ENCODE measurements around the gene MMAA.

DNA sequence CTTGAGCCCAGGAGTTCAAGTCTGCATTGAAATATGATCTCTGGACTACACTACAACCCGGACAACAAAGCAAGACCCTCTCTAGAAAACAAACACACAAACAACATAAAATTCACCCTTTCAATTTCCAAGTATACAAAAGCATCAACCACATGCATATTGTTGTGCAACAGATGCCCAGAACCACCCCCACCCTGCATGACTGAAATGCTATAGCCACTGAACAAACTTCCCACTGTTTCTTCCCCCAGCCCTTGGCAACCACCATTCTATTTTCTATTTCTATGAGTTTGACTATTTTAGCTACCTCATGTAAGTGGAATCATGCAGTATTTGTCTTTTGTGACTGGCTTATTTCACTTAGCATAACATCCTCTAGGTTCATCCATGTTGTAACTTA lies 46.6 kb downstream of the MMAA start:
- TF ChIP-seq, protein P1, sequence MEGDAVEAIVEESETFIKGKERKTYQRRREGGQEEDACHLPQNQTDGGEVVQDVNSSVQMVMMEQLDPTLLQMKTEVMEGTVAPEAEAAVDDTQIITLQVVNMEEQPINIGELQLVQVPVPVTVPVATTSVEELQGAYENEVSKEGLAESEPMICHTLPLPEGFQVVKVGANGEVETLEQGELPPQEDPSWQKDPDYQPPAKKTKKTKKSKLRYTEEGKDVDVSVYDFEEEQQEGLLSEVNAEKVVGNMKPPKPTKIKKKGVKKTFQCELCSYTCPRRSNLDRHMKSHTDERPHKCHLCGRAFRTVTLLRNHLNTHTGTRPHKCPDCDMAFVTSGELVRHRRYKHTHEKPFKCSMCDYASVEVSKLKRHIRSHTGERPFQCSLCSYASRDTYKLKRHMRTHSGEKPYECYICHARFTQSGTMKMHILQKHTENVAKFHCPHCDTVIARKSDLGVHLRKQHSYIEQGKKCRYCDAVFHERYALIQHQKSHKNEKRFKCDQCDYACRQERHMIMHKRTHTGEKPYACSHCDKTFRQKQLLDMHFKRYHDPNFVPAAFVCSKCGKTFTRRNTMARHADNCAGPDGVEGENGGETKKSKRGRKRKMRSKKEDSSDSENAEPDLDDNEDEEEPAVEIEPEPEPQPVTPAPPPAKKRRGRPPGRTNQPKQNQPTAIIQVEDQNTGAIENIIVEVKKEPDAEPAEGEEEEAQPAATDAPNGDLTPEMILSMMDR (conservative IDR thresholded peaks at IDR 0.05; ENCODE audit: low read length): no peak
- no peak for TF ChIP-seq EZH2phosphoT487 (IDR thresholded peaks at IDR 0.05; ENCODE audit: borderline replicate concordance)

Measured in Loucy (cell line).